ENCODE results near the gene HPF1. TPM values are rescaled to one million over a fixed set of nuclear protein-coding genes. Genes with fewer than 3 reads are reported as not detected.

Gene HPF1
- polyA plus RNA-seq, 2 donors = 16.6 to 19.2 TPM

GRCh38 chr4:169716677-169717076 lies 41.1 kb downstream of the HPF1 start:
- Histone ChIP-seq H3K27ac (ENCODE audit: low read depth in 2 of 2, low read length in 1 of 2) (no peak overlapping the region), H3K9me3 (ENCODE audit: control insufficient read depth in 2 of 2, insufficient read depth in 1 of 2, low read depth in 1 of 2, low read length in 1 of 2) (no peaks in the 10 kb centered on the region), H3K27me3 (ENCODE audit: control insufficient read depth in 1 of 2, insufficient read depth in 2 of 2, low read length in 2 of 2) (no peaks in the 10 kb centered on the region), H3K36me3 (ENCODE audit: control insufficient read depth in 2 of 2, insufficient read depth in 2 of 2, low read length in 1 of 2) (peaks cover 0 to 6% of the 10 kb centered on the region in 2 donors), H3K4me1 (ENCODE audit: control insufficient read depth in 2 of 2, insufficient read depth in 2 of 2, low read length in 1 of 2) (no peaks in the 10 kb centered on the region), H3K4me3 (ENCODE audit: low read depth in 1 of 2, low read length in 2 of 2) (no peak overlapping the region)
- 92 to 95% methylated on average over 1 of the region's 1 CpG for WGBS, 2 donors

DNA sequence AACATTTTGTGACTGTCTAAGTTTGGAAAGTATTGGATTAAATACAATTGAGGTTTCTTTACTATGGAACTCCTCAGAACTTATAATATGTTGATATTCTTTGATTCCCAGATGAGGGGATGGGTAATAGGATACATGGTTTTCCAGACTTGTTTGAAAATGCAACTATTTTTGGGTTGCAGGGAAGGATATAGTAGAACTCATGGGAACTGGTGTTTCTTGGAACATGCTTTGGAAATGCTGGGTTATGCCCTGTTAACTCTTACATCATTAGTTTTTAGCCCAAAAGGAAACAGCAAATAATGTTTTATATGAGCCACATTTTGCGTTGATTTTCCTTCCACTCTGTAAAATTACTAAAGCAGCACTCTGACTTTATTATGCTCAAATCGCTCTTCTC lies 41.9 kb downstream of the HPF1 start:
- Histone ChIP-seq H3K4me1 (ENCODE audit: control insufficient read depth in 2 of 2, insufficient read depth in 2 of 2, low read length in 1 of 2) (no peaks in the 10 kb centered on the region), H3K27me3 (ENCODE audit: control insufficient read depth in 1 of 2, insufficient read depth in 2 of 2, low read length in 2 of 2) (no peaks in the 10 kb centered on the region), H3K27ac (ENCODE audit: low read depth in 2 of 2, low read length in 1 of 2) (no peak overlapping the region), H3K36me3 (ENCODE audit: control insufficient read depth in 2 of 2, insufficient read depth in 2 of 2, low read length in 1 of 2) (peaks cover 0 to 6% of the 10 kb centered on the region in 2 donors), H3K4me3 (ENCODE audit: low read depth in 1 of 2, low read length in 2 of 2) (no peak overlapping the region), H3K9me3 (ENCODE audit: control insufficient read depth in 2 of 2, insufficient read depth in 1 of 2, low read depth in 1 of 2, low read length in 1 of 2) (no peaks in the 10 kb centered on the region)
- 87 to 88% methylated on average over 2 of the region's 2 CpGs for WGBS, 2 donors

DNA sequence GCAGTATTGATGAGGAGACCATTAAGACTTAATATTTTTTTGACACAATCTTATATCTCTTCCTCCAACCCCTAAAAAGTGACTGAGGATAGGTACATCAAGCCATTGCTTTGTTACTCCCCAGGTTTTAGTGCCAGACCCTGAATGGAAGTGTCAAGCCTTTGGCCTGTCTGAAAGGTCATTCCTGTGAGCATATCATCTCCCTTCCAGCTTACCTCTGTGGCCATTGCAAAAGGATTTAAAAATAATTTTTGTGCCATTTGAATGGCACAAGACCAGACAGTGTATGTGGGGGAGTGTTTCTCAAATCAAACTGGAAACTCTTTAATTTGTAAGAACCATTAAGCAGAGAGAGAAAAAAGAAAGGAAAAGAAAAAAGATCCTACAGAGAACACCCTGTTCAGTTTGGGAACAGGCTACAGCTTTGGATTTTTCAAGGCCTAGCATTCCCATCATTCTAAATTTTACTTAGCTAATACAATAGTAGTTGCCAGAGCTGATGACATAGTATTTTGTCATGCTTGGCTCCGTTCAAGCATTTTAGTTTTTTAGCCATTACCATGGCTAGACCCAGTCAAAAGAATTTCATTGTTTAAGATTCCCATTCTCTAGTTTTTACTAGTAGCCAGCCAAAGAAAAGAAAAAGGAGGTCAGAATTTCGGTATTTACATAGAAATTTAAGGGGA lies 49.6 kb downstream of the HPF1 start:
- Histone ChIP-seq H3K4me1 (ENCODE audit: control insufficient read depth in 2 of 2, insufficient read depth in 2 of 2, low read length in 1 of 2) (no peaks in the 10 kb centered on the region), H3K9me3 (ENCODE audit: control insufficient read depth in 2 of 2, insufficient read depth in 1 of 2, low read depth in 1 of 2, low read length in 1 of 2) (no peaks in the 10 kb centered on the region), H3K27ac (ENCODE audit: low read depth in 2 of 2, low read length in 1 of 2) (no peak overlapping the region), H3K27me3 (ENCODE audit: control insufficient read depth in 1 of 2, insufficient read depth in 2 of 2, low read length in 2 of 2) (no peaks in the 10 kb centered on the region), H3K36me3 (ENCODE audit: control insufficient read depth in 2 of 2, insufficient read depth in 2 of 2, low read length in 1 of 2) (peaks cover 0 to 10% of the 10 kb centered on the region in 2 donors), H3K4me3 (ENCODE audit: low read depth in 1 of 2, low read length in 2 of 2) (no peak overlapping the region)
- 84 to 90% methylated on average over 2 of the region's 2 CpGs for WGBS, 2 donors

DNA sequence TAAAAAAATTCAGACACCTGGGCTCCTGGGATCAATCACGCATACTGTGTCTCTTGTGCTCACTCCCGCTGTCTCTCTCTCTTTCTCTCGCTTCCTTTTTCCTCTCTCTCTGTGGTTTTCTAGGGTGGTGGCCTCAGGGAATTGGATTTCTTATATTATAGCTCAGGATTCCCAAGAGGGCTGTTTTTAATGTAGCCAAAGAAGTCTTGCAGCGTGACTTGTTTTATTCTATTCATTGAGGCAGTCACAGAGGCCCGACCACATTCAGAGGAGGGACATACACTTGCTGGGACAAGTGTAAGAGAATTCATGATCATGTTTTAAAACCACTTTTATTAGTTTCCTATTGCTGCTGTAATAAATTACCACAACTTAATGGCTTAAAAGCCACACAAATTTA lies 59.4 kb downstream of the HPF1 start:
- Histone ChIP-seq H3K4me3 (ENCODE audit: low read depth in 1 of 2, low read length in 2 of 2) (no peak overlapping the region), H3K27ac (ENCODE audit: low read depth in 2 of 2, low read length in 1 of 2) (no peak overlapping the region), H3K4me1 (ENCODE audit: control insufficient read depth in 2 of 2, insufficient read depth in 2 of 2, low read length in 1 of 2) (no peaks in the 10 kb centered on the region), H3K36me3 (ENCODE audit: control insufficient read depth in 2 of 2, insufficient read depth in 2 of 2, low read length in 1 of 2) (peaks cover 4 to 5% of the 10 kb centered on the region in 2 donors), H3K27me3 (ENCODE audit: control insufficient read depth in 1 of 2, insufficient read depth in 2 of 2, low read length in 2 of 2) (no peaks in the 10 kb centered on the region), H3K9me3 (ENCODE audit: control insufficient read depth in 2 of 2, insufficient read depth in 1 of 2, low read depth in 1 of 2, low read length in 1 of 2) (no peaks in the 10 kb centered on the region)
- WGBS, 2 donors = 86 to 95% methylated on average over 5 of the region's 5 CpGs

- no peaks in the 10 kb centered on the region for H3K27me3 ChIP-seq (ENCODE audit: control insufficient read depth in 1 of 2, insufficient read depth in 2 of 2, low read length in 2 of 2)
- H3K36me3 ChIP-seq (ENCODE audit: control insufficient read depth in 2 of 2, insufficient read depth in 2 of 2, low read length in 1 of 2) = peaks cover 0 to 3% of the 10 kb centered on the region in 2 donors
- no peaks in the 10 kb centered on the region for H3K9me3 ChIP-seq (ENCODE audit: control insufficient read depth in 2 of 2, insufficient read depth in 1 of 2, low read depth in 1 of 2, low read length in 1 of 2)
- no peak overlapping the region for H3K27ac ChIP-seq (ENCODE audit: low read depth in 2 of 2, low read length in 1 of 2)
- no peaks in the 10 kb centered on the region for H3K4me1 ChIP-seq (ENCODE audit: control insufficient read depth in 2 of 2, insufficient read depth in 2 of 2, low read length in 1 of 2)
- WGBS, 2 donors = 86 to 98% methylated on average over 5 of the region's 5 CpGs
- no peak overlapping the region for H3K4me3 ChIP-seq (ENCODE audit: low read depth in 1 of 2, low read length in 2 of 2)
These were observed 67.0 kb downstream of the HPF1 start for GRCh38 chr4:169690787-169691186.

- Histone ChIP-seq H3K27me3 (ENCODE audit: control insufficient read depth in 1 of 2, insufficient read depth in 2 of 2, low read length in 2 of 2) (no peaks in the 10 kb centered on the region), H3K4me3 (ENCODE audit: low read depth in 1 of 2, low read length in 2 of 2) (no peak overlapping the region), H3K9me3 (ENCODE audit: control insufficient read depth in 2 of 2, insufficient read depth in 1 of 2, low read depth in 1 of 2, low read length in 1 of 2) (no peaks in the 10 kb centered on the region), H3K36me3 (ENCODE audit: control insufficient read depth in 2 of 2, insufficient read depth in 2 of 2, low read length in 1 of 2) (peaks cover 0 to 3% of the 10 kb centered on the region in 2 donors), H3K4me1 (ENCODE audit: control insufficient read depth in 2 of 2, insufficient read depth in 2 of 2, low read length in 1 of 2) (no peaks in the 10 kb centered on the region), H3K27ac (ENCODE audit: low read depth in 2 of 2, low read length in 1 of 2) (no peak overlapping the region)
- 95% methylated on average over 1 of the region's 1 CpG for WGBS, 2 donors
These were observed 68.1 kb downstream of the HPF1 start for GRCh38 chr4:169689681-169690080.

DNA sequence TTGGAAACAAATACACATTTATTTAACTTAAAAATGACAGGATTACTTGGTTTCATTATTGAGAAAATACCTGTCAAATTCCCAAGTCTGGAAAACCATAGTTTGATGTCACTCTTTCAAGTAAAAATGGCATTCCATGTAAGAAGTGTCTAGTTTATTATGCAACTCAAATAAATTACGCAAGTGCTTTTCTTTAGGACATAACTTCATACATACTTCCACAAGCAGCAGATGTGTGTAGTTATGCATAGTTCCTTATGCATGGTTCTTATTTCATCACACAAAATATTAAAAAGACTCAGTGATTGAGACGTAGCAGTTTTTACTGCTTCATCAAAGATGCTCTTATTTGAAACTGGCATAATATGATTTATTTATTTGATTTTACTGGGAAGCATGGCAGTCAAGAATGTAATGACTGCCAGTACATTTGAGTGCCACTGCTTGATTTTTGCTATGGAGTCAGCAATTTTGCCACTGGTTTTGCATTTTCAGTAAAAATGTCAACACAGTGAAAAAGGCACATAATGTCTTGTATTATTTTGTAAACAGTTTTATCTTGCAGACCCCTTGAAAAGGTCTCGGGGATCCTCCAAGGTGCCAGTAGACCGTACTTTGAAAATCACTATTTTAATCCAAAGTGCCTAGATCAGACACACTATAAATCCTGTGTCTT lies 75.2 kb downstream of the HPF1 start:
- no peaks in the 10 kb centered on the region for H3K9me3 ChIP-seq (ENCODE audit: control insufficient read depth in 2 of 2, insufficient read depth in 1 of 2, low read depth in 1 of 2, low read length in 1 of 2)
- no peak overlapping the region for H3K27ac ChIP-seq (ENCODE audit: low read depth in 2 of 2, low read length in 1 of 2)
- H3K36me3 ChIP-seq (ENCODE audit: control insufficient read depth in 2 of 2, insufficient read depth in 2 of 2, low read length in 1 of 2) = peaks cover 0 to 3% of the 10 kb centered on the region in 2 donors
- WGBS, 2 donors = 93 to 95% methylated on average over 4 of the region's 4 CpGs
- no peak overlapping the region for H3K4me3 ChIP-seq (ENCODE audit: low read depth in 1 of 2, low read length in 2 of 2)
- no peaks in the 10 kb centered on the region for H3K4me1 ChIP-seq (ENCODE audit: control insufficient read depth in 2 of 2, insufficient read depth in 2 of 2, low read length in 1 of 2)
- no peaks in the 10 kb centered on the region for H3K27me3 ChIP-seq (ENCODE audit: control insufficient read depth in 1 of 2, insufficient read depth in 2 of 2, low read length in 2 of 2)

Other genes with a start within 250 kb of the HPF1 start
- 1 to 10 TPM; 2.5 to 2.9 TPM for gene NEK1, start 145.4 kb downstream of the HPF1 start, polyA plus RNA-seq
- gene CLCN3, start 137.4 kb downstream of the HPF1 start, polyA plus RNA-seq = 10 to 100 TPM; 18.8 to 22.3 TPM

Data from esophagus (tissue), 2 donors.